ENCODE data around the gene ARID4B.

- TF ChIP-seq, protein P1, sequence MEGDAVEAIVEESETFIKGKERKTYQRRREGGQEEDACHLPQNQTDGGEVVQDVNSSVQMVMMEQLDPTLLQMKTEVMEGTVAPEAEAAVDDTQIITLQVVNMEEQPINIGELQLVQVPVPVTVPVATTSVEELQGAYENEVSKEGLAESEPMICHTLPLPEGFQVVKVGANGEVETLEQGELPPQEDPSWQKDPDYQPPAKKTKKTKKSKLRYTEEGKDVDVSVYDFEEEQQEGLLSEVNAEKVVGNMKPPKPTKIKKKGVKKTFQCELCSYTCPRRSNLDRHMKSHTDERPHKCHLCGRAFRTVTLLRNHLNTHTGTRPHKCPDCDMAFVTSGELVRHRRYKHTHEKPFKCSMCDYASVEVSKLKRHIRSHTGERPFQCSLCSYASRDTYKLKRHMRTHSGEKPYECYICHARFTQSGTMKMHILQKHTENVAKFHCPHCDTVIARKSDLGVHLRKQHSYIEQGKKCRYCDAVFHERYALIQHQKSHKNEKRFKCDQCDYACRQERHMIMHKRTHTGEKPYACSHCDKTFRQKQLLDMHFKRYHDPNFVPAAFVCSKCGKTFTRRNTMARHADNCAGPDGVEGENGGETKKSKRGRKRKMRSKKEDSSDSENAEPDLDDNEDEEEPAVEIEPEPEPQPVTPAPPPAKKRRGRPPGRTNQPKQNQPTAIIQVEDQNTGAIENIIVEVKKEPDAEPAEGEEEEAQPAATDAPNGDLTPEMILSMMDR (IDR thresholded peaks at IDR 0.05): no peak
- no peak for TF ChIP-seq POLR2A (IDR thresholded peaks at IDR 0.05)
Measured at GRCh38 chr1:235284231-235284769, 43.7 kb downstream of the ARID4B start.

All from Peyer's patch (tissue), 4 donors.